Parathyroid adenoma (tissue), 2 donors: ENCODE results near the gene CADPS.

ENCODE experiments used
- H2AFZ ChIP-seq: fragments of 300-600 bp; sonication (generic); one replicate; pipeline ENCODE4 v1.7.0; 2017; ENCODE audit warnings: antibody characterized with exemption, mild to moderate bottlenecking
- H3K27ac ChIP-seq: fragments of 300-600 bp; sonication (generic); one replicate; pipeline ENCODE4 v1.7.0; 2017
- H3K27me3 ChIP-seq: fragments of 300-600 bp; sonication (generic); one replicate; pipeline ENCODE4 v1.7.0; 2017; ENCODE audit warnings: low read length; ENCODE audit not compliant: control insufficient read depth, insufficient read depth
- H3K36me3 ChIP-seq: fragments of 300-600 bp; sonication (generic); one replicate; pipeline ENCODE4 v1.7.0; 2017; ENCODE audit warnings: low read length; ENCODE audit not compliant: control insufficient read depth, insufficient read depth
- H3K4me1 ChIP-seq: fragments of 300-600 bp; sonication (generic); one replicate; pipeline ENCODE4 v1.7.0; 2017; ENCODE audit warnings: control low read depth
- H3K4me2 ChIP-seq: fragments of 300-600 bp; sonication (generic); one replicate; pipeline ENCODE4 v1.7.0; 2017; ENCODE audit warnings: low read length
- H3K4me3 ChIP-seq: fragments of 300-600 bp; sonication (generic); one replicate; pipeline ENCODE4 v1.7.0; 2017; ENCODE audit warnings: low read depth, low read length
- H3K79me2 ChIP-seq: fragments of 300-600 bp; sonication (generic); one replicate; pipeline ENCODE4 v1.7.0; 2017; ENCODE audit warnings: control low read depth
- H3K9ac ChIP-seq: fragments of 300-600 bp; sonication (generic); one replicate; pipeline ENCODE4 v1.7.0; 2017; ENCODE audit warnings: mild to moderate bottlenecking
- H3K9me3 ChIP-seq: fragments of 300-600 bp; sonication (generic); one replicate; pipeline ENCODE4 v1.7.0; 2017; ENCODE audit warnings: low read length; ENCODE audit not compliant: control insufficient read depth
- CTCF ChIP-seq: fragments of 300-600 bp; sonication (generic); IDR thresholded peaks from one replicate; pipeline ENCODE4 v1.7.0; 2017; ENCODE audit warnings: antibody characterized with exemption, mild to moderate bottlenecking
- donor health status: primary hyperparathyroidism.

The CADPS gene

DNA sequence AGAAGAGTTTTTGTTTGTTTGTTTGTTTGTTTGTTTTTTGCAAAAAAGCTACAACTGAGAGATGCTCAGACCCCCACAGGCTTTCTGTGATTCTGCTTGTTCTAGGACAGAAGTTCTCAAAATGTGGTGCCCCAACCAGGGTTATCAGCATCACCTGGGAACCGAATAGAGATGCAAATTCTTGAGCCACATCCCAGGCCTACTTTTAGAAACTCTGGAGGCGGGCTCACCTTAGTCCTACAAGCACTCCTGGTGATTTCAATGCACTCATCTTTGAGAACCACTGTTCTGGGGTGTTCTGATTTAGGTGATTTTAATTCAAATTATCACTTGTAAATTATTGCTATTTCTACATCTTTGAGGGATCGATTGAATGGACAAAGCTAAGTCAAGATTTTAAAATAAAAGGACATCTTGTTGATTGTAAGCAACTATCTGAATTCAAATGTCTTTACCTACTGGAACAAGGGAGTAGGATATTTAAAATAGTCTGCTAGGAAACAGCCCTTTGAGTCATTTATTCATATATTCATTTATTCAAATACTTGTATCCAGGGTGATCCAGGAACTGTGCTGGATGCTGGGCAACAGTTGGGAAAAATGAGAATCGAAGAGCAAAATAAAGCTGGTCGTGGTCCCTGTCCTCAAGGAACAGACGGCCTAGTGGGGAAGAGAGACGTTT lies 44.7 kb upstream of the CADPS start:
- H3K4me1 ChIP-seq = peaks cover 3% of the 10 kb centered on the region
- TF ChIP-seq CTCF = no peak
- no peak overlapping the region for H3K27ac ChIP-seq
- H3K9ac ChIP-seq = no peak overlapping the region
- H3K79me2 ChIP-seq = no peaks in the 10 kb centered on the region
- H3K36me3 ChIP-seq = no peaks in the 10 kb centered on the region
- H3K4me3 ChIP-seq = no peak overlapping the region
- no peak overlapping the region for H3K4me2 ChIP-seq
- no peaks in the 10 kb centered on the region for H3K27me3 ChIP-seq
- H2AFZ ChIP-seq = no peak overlapping the region
- H3K9me3 ChIP-seq = no peaks in the 10 kb centered on the region

DNA sequence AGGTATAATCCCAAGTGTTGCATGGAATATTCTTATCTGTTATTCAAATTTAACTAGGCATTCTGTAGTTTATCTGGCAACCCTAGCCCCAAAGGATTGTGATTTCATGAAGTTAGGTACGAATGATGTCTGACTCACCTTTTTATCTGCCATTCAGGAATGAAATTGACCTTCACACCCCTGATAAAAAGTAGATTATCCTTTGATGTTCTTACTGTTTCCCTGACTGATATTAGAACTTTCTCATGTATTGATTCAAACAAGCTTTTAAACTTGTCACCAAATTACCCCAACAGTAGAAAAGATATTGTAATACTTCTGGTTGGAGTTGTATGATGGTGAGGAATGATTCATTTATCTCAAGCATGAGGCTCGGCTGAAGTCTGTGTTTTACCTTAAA lies 43.6 kb upstream of the CADPS start:
- no peaks in the 10 kb centered on the region for H3K36me3 ChIP-seq
- no peaks in the 10 kb centered on the region for H3K9me3 ChIP-seq
- H3K9ac ChIP-seq = no peak overlapping the region
- TF ChIP-seq CTCF = no peak
- no peak overlapping the region for H3K4me2 ChIP-seq
- no peaks in the 10 kb centered on the region for H3K27me3 ChIP-seq
- no peak overlapping the region for H2AFZ ChIP-seq
- no peak overlapping the region for H3K4me3 ChIP-seq
- peaks cover 3% of the 10 kb centered on the region for H3K4me1 ChIP-seq
- no peaks in the 10 kb centered on the region for H3K79me2 ChIP-seq
- no peak overlapping the region for H3K27ac ChIP-seq

GRCh38 chr3:62918131-62918530 lies 42.9 kb upstream of the CADPS start:
- no peak overlapping the region for H3K27ac ChIP-seq
- H2AFZ ChIP-seq = no peak overlapping the region

GRCh38 chr3:62911526-62911925 lies 36.3 kb upstream of the CADPS start:
- TF ChIP-seq CTCF = no peak
- Histone ChIP-seq H3K36me3 (no peaks in the 10 kb centered on the region), H3K9ac (no peak overlapping the region), H3K27ac (no peak overlapping the region), H3K27me3 (no peaks in the 10 kb centered on the region), H3K4me2 (no peak overlapping the region), H3K9me3 (no peaks in the 10 kb centered on the region), H3K4me3 (no peak overlapping the region), H3K79me2 (no peaks in the 10 kb centered on the region), H3K4me1 (no peaks in the 10 kb centered on the region), H2AFZ (no peak overlapping the region)

More at GRCh38 chr3:62918131-62918530, 42.9 kb upstream of the CADPS start:
- Histone ChIP-seq H3K36me3 (no peaks in the 10 kb centered on the region), H3K4me3 (no peak overlapping the region), H3K4me2 (no peak overlapping the region), H3K9ac (no peak overlapping the region), H3K27me3 (no peaks in the 10 kb centered on the region), H3K79me2 (no peaks in the 10 kb centered on the region), H3K9me3 (no peaks in the 10 kb centered on the region), H3K4me1 (peaks cover 3% of the 10 kb centered on the region)
- TF ChIP-seq CTCF = no peak

DNA sequence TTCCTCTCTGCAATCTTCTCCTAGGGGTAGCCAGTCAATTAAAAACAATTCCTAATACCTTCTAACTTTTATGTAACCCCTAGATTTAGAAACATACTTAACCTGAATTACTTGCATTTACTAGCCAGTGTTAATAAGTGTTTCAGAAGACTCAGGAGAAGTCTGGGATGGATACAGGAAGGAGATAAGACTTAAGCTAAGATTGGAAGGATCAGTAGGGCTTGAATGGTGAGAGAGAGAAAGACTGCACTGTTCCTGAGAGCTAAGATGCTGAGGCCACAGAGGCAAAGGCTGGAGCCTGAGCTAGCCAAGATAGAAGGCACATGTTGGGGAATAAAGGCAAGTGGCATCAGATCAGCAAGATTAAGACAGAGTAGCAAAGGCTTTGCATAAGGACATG lies 30.1 kb upstream of the CADPS start:
- Histone ChIP-seq H3K36me3 (no peaks in the 10 kb centered on the region), H3K4me2 (no peak overlapping the region), H2AFZ (no peak overlapping the region), H3K4me1 (no peaks in the 10 kb centered on the region), H3K27me3 (no peaks in the 10 kb centered on the region), H3K79me2 (no peaks in the 10 kb centered on the region), H3K27ac (no peak overlapping the region), H3K4me3 (no peak overlapping the region), H3K9ac (no peak overlapping the region), H3K9me3 (no peaks in the 10 kb centered on the region)
- no peak for TF ChIP-seq CTCF
